ENCODE data around the gene REV3L. TPM values are rescaled to one million over a fixed set of nuclear protein-coding genes. Genes with fewer than 3 reads are reported as not detected.

The REV3L gene
- total RNA-seq, 1 experiment from 2014 or later: 5.7 TPM

- TF ChIP-seq CREM (CRISPR knock-in tag; IDR thresholded peaks at IDR 0.05) (no peak), ZNF121 (CRISPR knock-in tag; IDR thresholded peaks at IDR 0.05) (no peak), TEAD4 (CRISPR knock-in tag; IDR thresholded peaks at IDR 0.05) (no peak), AFF4 (CRISPR knock-in tag; IDR thresholded peaks at IDR 0.05; ENCODE audit: borderline replicate concordance) (no peak), ZNF138 (CRISPR knock-in tag; conservative IDR thresholded peaks at IDR 0.05) (no peak), OVOL2 (CRISPR knock-in tag; IDR thresholded peaks at IDR 0.05; ENCODE audit: borderline replicate concordance) (no peak), SMAD4 (CRISPR knock-in tag; IDR thresholded peaks at IDR 0.05) (no peak)
These were observed 16.3 kb upstream of the REV3L start (continued) for GRCh38 chr6:111499269-111499793.

- DNase-seq (ENCODE audit: low spot score) (no peak), ATAC-seq (no peak)
- Mint-ChIP-seq H3K9me3 (no peaks in the 10 kb centered on the region), H3K27me3 (ENCODE audit: low read depth) (no peaks in the 10 kb centered on the region), H3K4me3 (no peak overlapping the region), H3K4me1 (peaks cover 14% of the 10 kb centered on the region), H3K27ac (no peak overlapping the region), H3K36me3 (no peaks in the 10 kb centered on the region)
- ChIA-PET POLR2A (no interaction called here), CTCF (no interaction called here)
- TF ChIP-seq IRF1 (CRISPR knock-in tag; IDR thresholded peaks at IDR 0.05) (no peak), ZNF532 (CRISPR knock-in tag; IDR thresholded peaks at IDR 0.05; ENCODE audit: borderline replicate concordance) (no peak), CDX4 (CRISPR knock-in tag; IDR thresholded peaks at IDR 0.05; ENCODE audit: borderline replicate concordance) (no peak), MXD4 (CRISPR knock-in tag; IDR thresholded peaks at IDR 0.05; ENCODE audit: borderline replicate concordance) (no peak), ATF3 (CRISPR knock-in tag; conservative IDR thresholded peaks at IDR 0.05) (no peak), ZNF263 (CRISPR knock-in tag; IDR thresholded peaks at IDR 0.05; ENCODE audit: low read depth) (no peak), MYBL2 (CRISPR knock-in tag; IDR thresholded peaks at IDR 0.05) (no peak), GTF2I (CRISPR knock-in tag; conservative IDR thresholded peaks at IDR 0.05) (no peak), NFYB (CRISPR knock-in tag; conservative IDR thresholded peaks at IDR 0.05; ENCODE audit: low read depth) (no peak), USF2 (CRISPR knock-in tag; IDR thresholded peaks at IDR 0.05) (no peak), FOXP4 (CRISPR knock-in tag; IDR thresholded peaks at IDR 0.05) (no peak), ZNF121 (CRISPR knock-in tag; IDR thresholded peaks at IDR 0.05) (no peak), SMAD3 (CRISPR knock-in tag; IDR thresholded peaks at IDR 0.05; ENCODE audit: borderline replicate concordance) (no peak), MLX (CRISPR knock-in tag; IDR thresholded peaks at IDR 0.05) (no peak), NR1H2 (CRISPR knock-in tag; IDR thresholded peaks at IDR 0.05) (no peak), SMAD4 (CRISPR knock-in tag; IDR thresholded peaks at IDR 0.05) (no peak), NR2C2 (CRISPR knock-in tag; IDR thresholded peaks at IDR 0.05) (no peak)
These were observed 12.1 kb upstream of the REV3L start for GRCh38 chr6:111494951-111495635.

Data from WTC11 (cell line).